ENCODE data around the gene TRIM66.

DNA sequence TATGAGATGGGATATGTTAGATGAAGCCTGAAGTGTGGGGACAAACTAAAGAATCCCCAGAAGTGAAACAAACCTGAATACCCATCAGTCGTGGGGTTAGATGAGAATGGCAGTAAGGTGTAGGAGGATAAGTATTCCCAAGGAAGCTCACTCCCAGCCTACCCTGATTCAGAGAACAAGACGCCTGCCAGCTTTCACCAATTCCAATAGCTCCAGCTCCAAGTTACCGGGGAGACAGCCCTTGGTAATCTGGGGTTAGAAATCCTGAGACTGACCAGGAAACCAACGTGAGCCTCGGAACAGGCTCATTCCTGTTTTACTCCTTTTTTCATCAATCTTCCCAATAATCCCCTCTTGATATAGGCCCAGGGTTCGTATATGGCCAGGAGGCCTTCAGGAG is 46.6 kb upstream of the TRIM66 start:
- TF ChIP-seq, protein P1, sequence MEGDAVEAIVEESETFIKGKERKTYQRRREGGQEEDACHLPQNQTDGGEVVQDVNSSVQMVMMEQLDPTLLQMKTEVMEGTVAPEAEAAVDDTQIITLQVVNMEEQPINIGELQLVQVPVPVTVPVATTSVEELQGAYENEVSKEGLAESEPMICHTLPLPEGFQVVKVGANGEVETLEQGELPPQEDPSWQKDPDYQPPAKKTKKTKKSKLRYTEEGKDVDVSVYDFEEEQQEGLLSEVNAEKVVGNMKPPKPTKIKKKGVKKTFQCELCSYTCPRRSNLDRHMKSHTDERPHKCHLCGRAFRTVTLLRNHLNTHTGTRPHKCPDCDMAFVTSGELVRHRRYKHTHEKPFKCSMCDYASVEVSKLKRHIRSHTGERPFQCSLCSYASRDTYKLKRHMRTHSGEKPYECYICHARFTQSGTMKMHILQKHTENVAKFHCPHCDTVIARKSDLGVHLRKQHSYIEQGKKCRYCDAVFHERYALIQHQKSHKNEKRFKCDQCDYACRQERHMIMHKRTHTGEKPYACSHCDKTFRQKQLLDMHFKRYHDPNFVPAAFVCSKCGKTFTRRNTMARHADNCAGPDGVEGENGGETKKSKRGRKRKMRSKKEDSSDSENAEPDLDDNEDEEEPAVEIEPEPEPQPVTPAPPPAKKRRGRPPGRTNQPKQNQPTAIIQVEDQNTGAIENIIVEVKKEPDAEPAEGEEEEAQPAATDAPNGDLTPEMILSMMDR (IDR thresholded peaks at IDR 0.05): no peak
- no peak for TF ChIP-seq POLR2A (IDR thresholded peaks at IDR 0.05)
